Fibroblast of lung (primary cell): Measurements from ENCODE around the gene ENTHD1.

Experiments
- CTCF ChIP-seq, 2 donors: IDR thresholded peaks in 1 of 2; conservative IDR thresholded peaks in 1 of 2; 1 replicate in 1 of 2; 2 replicates in 1 of 2; pipeline ENCODE4 v1.5.1; 2011 to 2012; ENCODE audit warnings: low read length in 2 of 2, control low read depth in 1 of 2, inconsistent platforms in 1 of 2, low read depth in 1 of 2, mild to moderate bottlenecking in 1 of 2
- EZH2 ChIP-seq: IDR thresholded peaks from 2 replicates; pipeline ENCODE4 v1.5.1; 2012; ENCODE audit warnings: low read length, control low read depth, mild to moderate bottlenecking; ENCODE audit errors: missing control alignments

GRCh38 chr22:39773976-39774539 is 119.5 kb downstream of the ENTHD1 start:
- TF ChIP-seq CTCF (conservative IDR thresholded peaks at IDR 0.05 in 1 of 2, IDR thresholded peaks at IDR 0.05 in 1 of 2; ENCODE audit: low read depth in 1 of 2, low read length in 2 of 2) (no peak), EZH2 (no peak)
